SIG-M5 treated with dmso at 0.1 percent for 504 hours (cell line): ENCODE results near the gene DPP7.
"Not testable (repeated sequence)": the region's sequence is repeated elsewhere in the genome, so short reads cannot be mapped to it uniquely, and the experiment has no call there.

Experiments used
- DNase-seq: peaks from one replicate; lab custom pipeline; 2025; ENCODE audit not compliant: unreplicated experiment; lab: John Stamatoyannopoulos, UW

DPP7 gene

GRCh38 chr9:137148242-137148641 lies 33.7 kb upstream of the DPP7 start:
- no peak for DNase-seq

DNA sequence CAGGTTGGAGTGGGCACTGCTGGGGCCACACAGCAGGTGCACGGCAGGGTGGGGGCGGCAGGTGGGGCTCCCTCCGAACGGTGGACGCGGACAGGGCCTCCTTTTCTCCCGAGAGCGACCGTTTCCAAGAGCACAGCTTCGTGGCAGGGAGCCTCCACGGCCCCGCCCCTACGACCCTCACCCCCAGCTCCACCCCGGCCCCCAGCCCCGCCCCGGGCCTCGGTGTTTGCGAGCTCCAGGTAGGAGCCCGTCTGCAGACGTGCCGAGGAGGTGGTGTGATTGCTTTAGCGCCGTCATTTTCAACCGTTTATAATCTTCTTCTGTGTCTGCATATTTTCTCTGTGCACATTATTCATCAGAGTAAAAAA lies 33.2 kb upstream of the DPP7 start:
- no peak for DNase-seq

GRCh38 chr9:137147091-137147792 lies 32.7 kb upstream of the DPP7 start:
- no peak for DNase-seq

DNA sequence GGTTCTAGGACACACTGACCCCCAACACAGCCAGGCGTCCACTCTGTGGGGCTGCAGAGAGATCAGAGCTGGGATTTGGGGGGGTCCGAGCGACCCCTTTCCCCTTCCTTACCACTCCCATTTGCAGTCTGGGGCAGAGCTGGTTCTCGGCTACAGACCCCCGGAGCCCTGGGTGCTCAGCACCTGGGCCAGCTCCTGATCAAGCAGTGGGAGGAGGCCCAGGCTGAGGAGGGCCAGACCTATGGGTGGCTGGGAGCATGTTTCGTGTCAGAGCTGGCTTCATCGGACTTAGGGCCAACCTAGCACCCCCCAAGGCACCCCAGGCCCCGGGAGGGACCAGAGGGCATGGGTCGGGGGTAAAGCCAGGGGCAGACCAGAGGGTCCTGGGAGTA lies 32.0 kb upstream of the DPP7 start:
- no peak for DNase-seq

DNA sequence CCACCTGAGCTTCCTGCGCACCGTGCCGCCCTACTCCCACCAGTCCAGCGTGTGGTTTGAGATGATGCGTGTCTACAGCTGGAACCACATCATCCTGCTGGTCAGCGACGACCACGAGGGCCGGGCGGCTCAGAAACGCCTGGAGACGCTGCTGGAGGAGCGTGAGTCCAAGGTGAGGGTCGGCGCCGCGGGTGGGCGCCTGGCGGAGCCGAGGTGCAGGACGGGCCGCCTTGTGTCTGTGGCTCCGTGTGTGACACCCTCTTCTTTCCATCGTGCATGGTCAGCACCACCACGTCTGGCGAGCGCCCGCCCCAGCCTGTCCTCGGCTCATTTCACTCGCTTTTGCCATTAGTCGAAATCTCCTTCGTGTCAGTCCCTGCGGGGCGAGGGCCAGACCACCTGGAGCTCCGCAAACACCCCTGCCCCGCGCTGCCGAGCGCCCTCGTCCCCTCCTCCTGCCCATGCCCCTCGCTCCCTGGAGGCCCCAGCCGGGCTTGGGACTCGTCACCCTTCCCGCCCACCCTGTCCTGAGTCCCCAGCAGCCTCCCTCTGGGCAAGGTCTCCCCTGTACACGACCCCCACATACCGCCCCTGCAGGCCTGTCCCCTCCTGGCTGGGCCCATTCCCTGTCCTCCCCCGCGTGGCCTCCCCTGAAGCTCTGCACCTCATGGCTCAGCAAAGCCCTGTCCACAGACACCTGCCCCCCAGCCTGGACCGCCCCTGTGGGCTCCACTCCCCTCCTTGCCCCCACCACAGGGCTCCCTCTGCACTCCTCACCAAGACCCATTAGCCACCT lies 31.4 kb upstream of the DPP7 start:
- DNase-seq, result no peak

GRCh38 chr9:137143459-137143858 lies 28.9 kb upstream of the DPP7 start:
- DNase-seq, result no peak

DNA sequence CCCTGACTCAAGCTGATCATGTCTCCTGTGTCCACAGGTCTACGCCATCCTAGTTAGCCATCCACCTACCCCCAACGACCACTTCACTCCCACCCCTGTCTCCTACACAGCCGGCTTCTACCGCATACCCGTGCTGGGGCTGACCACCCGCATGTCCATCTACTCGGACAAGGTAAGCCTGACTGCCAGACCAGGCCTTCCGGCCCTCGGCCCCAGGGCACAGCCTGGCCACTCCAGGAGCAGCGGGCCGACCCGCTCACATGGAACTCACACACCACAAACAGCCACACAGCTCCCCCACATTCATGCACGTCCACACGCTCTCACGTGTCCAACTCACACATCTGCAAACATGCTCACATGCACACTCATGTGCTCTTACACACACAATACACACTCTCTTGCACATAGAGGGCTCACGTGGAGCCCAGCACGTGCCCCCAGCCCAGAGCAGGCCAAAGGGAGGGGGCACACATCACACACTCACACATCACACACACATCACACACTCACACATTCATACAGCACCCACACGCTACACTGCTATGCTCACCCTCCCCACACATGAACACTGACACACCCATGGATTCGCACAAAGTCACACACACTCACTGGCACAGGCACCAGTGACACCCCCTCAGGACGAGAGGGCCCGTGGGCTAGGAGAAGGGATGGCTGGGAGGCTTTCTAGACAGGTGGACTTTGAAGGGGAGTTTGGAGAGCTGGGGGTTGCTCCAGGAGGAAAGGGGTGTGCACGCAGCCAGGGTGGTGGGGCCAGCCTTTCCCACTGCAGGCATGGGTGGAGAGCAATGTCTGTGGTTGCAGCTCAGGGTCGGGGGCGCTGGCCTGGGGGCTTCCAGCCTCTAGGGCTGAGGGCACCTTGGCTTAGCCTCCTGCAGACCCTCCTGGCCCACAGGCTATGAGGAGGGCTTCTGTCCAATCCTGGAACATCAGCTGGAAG lies 27.7 kb upstream of the DPP7 start:
- DNase-seq, result no peak

DNA sequence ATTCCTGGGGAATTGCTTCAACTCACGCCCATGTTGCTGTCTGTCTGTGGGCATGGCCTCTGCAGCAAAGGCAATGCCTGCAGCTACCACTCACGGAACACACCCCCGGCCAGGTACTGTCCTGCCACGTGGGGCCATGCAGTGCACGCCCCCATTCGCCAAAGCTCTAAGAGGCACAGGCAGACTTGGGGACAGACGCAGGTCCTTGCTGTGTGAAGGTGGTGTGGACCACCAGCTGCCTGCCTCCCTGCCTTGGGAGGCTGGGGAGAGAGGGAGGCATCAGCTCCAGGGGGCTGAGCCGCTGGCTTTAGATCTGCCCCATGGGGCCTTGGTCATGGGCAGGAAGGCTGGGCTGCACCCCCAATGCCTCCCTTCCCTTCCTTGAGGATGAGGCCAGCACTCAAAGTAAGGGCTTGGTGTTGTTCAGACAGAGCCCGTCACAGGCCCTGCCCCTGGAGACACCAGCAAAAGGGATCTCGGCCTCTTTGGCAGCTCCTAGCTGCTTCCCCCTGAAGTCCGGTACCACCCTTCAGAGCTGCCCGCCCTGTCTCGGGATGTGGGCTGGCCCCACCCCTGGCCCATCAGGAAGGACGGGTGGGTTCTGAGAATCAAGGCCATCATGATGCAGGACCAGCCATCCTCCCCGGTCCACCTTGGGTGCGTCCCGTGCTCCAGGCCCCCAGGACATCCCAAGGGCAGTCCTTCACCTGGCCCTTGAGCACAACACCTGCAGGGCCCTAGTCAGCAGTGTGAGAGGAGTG lies 26.7 kb upstream of the DPP7 start:
- no peak for DNase-seq

DNA sequence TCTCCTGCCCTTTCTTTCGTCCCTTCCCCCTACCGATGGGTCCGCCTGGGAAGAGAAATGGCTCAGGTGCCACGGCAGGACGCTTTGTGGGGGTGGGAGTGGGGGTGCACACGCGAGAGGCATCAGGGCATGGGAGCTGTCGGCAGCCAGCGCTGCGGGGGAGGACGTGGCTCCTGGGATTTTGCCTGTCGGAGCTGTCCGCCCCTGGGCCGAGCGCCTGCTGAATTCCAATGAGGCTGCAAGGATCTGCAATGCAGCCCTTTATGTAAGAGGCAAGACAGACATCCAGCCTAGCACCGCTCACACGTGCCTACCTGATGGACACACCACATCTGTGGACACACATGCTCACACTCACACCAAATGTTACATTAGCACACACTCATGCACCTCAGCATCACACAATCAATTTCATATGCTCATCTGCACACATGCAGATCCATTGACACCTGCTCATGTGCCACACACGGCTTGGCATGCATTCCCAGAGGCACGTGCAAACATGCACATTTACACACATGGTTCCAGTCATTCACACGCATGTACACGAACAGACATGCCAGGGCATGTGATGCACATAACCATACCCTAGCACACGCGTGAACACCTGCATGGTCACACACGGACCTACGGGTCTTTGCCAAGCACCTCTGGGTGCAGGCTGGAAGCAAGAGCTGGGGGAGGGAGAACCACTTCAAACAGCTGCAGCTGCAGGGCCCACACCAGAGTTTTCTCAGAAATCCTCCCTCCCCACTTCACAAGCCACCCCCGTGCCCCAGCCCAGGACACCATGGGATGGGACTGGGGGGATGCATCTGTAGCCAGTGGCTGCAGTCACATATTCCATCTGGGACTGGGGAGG lies 25.8 kb upstream of the DPP7 start:
- DNase-seq, result no peak

DNA sequence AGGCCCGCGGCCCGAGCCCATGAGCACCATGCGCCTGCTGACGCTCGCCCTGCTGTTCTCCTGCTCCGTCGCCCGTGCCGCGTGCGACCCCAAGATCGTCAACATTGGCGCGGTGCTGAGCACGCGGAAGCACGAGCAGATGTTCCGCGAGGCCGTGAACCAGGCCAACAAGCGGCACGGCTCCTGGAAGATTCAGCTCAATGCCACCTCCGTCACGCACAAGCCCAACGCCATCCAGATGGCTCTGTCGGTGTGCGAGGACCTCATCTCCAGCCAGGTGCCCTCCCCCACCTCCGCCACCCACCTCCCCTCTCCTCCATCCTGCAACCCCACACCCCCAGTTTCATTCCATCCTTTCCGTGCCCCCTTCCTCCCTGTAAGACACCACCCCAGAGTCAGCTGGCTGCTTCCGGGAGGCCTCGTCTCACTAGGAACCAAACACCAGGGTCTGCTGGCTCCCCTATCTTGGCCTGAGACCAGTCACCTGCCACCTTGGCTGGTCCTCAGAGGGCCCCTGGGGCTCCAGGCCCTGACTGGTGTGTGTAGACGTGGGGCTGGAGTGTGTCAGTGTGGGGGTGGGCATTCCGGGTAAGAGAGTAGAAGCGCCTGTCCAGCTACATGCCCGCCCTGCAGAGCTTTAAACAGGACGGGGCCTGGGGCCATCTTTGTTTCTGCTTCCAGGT lies 25.1 kb upstream of the DPP7 start:
- DNase-seq, result no peak

- no peak for DNase-seq
These were observed 24.4 kb upstream of the DPP7 start, which contains the start of gene GRIN1 for GRCh38 chr9:137138722-137139467. TSS of gene GRIN1 (plus strand) at chr9:137139154. CDS start at chr9:137139487, 333 bp downstream.

GRCh38 chr9:137138058-137138721 lies 23.7 kb upstream of the DPP7 start:
- no peak for DNase-seq

DNA sequence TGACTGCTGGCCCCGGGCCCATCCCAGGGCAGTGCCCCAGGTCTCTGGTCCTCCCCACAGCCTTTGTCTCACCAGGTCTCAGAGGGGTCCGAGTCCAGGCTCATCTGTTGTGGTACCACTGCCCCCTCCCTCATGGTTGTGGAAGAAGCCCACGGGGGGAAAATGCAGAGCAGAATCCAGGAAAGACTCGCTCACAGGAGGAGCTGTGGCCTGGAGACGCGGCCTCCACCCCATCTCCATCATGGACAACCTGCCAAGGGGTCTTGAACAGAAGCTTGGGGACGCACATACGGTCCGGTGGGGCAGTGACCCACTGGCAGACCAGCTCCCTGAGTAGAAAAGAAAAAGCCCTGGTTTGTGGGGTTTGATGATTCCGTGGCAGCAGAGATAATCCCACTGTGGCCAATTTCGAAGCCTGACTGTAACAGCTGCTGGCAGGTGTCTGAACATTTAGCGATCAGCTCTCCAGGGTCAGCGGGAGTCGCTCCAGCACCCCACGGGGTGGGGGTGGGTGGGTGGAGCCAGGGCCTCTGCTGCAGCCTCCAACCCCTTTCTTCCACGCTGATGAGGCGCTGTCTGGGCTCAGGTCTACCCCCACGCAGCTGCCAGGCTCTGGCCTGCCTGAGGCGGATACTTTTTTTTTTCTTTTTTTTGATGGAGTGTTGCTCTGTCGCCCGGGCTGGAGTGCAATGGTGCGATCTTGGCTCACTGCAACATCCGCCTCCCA lies 22.5 kb upstream of the DPP7 start:
- DNase-seq, result no peak

DNA sequence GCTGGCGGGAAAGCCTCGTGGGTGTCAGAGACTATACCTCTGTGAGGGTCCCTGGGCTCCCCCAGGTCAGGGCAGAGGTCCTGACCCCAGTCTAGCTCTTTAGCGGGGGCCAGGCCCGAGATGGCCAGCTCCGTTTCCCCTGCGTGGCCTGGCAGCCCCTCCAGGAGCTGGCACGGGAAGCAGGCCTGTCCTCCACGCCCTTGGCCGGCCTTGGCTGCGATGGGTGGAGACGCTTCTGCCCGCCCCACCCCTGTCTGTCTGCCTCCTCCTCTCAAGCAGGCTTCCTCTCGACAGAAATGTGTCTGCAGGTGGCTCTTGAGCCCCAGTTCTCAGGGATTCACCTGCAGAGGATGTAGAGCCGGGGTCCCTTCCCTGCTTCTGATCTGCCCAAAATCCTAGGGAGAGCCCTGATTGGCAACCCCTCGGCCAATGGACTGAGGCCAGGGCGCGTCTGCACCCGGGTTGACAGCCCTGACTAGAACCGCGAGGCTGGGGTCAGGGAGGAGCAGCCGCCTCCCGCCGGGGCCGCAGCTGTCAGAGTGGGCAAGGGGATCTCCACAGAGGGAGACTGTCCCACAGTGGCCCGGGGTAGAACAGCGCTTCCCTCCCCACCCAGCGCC lies 21.8 kb upstream of the DPP7 start:
- DNase-seq, result no peak

DNA sequence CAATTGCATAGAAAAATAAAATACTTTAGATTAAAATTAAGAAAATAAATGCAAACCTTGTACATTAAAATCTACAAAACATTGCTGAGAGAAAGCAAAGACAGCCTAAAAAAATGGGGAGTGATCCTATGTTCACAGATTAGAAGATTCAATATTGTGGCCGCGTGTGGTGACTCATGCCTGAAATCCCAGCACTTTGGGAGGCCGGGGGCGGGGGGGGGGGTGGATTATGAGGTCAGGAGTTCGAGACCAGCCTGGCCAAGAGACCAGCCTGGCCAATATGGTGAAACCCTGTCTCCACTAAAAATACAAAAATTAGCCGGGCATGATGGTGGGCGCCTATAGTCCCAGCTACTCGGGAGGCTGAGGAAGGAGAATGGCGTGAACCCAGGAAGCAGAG lies 20.6 kb upstream of the DPP7 start:
- DNase-seq, result not testable (repeated sequence)

DNA sequence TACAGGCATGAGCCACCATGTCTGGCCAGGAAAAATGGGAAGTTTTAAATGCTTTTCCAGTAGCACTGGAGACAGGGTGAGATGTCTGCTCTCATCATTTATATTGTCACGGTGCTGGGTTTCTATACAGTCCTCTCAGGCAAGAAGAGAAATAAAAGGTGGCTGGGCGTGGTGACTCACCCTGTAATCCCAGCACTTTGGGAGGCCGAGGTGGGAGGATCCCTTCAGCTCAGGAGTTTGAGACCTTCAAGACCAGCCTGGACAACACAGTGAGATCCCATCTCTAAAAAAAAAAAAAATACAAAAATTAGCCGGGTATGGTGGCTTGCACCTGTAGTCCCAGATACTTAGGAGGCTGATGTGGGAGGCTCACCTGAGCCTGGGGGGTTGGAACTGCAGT lies 19.7 kb upstream of the DPP7 start:
- DNase-seq, result no peak

DNA sequence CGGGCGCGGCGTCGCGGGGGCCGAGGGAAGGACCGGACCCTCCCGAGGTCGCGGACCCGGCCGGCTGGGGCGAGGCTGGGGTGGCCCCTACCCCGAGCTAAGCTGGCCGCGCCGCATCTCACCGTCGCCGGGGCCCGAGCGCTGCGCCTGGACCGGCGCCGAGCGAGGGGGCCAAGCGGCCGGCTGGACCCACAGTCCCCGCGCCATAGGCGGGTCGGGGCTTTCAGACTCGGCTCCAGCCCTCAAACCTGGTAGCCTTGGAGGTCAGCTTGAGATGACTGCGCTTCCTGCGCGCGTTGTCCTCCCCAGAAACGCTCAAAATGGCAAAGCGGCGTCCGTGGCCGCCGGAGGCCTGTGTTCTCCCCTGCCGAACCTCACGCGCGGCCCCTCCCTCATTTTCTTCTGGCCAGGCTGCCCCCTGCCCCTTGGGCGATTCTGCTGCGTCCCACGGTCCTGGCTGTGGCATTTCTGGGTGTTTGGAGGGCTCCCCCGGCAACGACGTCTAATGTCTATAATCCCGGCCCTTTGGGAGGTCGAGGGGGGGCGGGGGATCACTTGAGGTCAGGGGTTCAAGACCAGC lies 15.7 kb upstream of the DPP7 start:
- DNase-seq, result no peak
